HCEC 1CT (cell line): ENCODE data around the gene LSR.

ENCODE experiments used
- DNase-seq: peaks from one replicate; pipeline ENCODE4 v3.0.0-alpha.2; 2017

The LSR gene

GRCh38 chr19:35249146-35249847, 495 bp downstream of the LSR start:
- DNase-seq: no peak

DNA sequence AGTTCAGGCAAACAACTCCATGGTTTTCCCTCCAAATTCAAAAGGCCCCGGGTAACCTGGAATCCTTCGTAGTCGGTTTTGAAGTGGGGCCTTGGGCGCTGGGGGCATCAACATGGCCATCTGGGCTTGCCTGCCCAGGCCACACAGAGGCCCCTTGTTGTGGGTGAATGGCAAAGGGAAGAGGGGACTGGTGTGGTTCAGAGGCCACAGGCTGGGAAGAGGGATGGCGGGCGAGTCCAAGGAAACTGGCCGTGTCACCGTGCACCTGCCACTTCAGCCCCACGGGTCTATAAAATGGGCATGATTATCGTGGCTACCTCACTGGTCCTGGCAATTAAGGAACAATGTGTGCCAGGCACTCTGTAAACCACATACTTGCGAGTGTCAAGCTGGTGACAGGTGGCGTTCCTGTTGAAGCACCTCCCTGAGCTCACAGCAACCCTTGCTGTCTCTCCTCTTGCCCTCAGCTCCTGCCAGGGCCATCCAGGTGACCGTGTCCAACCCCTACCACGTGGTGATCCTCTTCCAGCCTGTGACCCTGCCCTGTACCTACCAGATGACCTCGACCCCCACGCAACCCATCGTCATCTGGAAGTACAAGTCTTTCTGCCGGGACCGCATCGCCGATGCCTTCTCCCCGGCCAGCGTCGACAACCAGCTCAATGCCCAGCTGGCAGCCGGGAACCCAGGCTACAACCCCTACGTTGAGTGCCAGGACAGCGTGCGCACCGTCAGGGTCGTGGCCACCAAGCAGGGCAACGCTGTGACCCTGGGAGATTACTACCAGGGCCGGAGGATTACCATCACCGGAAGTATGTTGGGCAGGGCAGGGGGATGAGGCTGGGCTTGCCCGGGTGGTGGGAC, 1.3 kb downstream of the LSR start:
- no peak for DNase-seq

DNA sequence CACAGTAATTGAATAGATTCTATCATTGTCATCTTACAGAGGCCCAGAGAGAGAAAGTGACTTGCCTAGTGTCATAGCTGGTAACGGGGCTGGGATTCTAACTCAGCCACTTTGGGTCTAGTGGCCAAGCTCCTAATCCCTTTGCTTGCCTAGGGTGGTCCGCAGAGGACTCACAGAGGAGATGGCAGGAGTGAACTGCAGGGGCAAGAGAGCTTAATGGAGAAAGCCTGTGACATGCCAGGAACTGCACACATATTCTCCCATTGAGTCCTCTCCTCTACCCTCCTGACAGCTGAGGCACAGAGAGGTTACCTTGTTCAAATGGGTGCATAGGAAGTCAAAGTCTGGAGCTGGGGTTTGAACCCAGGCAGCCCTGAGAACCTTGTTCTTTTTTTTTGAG, 2.7 kb downstream of the LSR start:
- DNase-seq: no peak

GRCh38 chr19:35253316-35254286, 4.8 kb downstream of the LSR start:
- DNase-seq: no peak

GRCh38 chr19:35254341-35255297, 5.8 kb downstream of the LSR start:
- no peak for DNase-seq

DNA sequence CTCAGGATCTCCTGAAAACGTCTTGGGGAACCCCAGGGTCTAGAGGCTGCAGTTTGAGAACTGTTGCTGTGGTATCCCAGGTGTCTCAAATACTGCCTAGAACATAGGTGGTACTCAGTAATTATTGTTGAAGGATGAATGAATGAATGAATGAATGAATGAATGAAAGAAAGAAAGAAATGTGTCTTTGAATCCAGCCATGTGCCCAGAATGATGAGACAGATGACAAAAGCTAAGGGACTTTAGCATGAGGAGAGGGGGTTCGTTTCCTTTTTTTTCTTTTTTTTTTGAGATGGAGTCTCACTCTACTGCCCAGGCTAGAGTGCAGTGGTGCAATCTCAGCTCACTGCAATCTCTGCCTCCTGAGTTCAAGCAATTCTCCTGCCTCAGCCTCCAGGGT, 7.8 kb downstream of the LSR start:
- no peak for DNase-seq

DNA sequence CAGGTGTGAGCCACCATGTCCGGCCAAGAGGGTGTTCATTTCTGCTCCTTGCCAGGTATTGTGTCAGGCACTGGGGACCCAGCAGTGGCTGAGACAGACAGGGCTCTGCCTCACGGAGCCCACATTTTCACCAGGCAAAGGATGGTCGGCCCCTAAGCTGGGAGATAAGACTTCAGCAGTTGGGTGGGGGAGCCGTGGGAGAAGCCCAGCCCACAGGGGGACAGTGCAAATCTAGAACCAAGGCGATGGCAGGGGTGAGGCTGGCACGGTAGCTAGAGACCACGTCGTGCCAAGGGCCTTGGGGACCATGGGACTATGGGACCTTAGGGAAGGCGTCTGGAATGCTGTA, 8.3 kb downstream of the LSR start:
- no peak for DNase-seq

- DNase-seq: no peak
Measured at GRCh38 chr19:35260694-35261304, 12.0 kb downstream of the LSR start.

GRCh38 chr19:35261356-35262100, 12.7 kb downstream of the LSR start:
- no peak for DNase-seq

- DNase-seq: no peak
Measured at GRCh38 chr19:35262101-35262761, 13.4 kb downstream of the LSR start.

- no peak for DNase-seq
Measured at GRCh38 chr19:35264268-35265125, 15.7 kb downstream of the LSR start.

DNA sequence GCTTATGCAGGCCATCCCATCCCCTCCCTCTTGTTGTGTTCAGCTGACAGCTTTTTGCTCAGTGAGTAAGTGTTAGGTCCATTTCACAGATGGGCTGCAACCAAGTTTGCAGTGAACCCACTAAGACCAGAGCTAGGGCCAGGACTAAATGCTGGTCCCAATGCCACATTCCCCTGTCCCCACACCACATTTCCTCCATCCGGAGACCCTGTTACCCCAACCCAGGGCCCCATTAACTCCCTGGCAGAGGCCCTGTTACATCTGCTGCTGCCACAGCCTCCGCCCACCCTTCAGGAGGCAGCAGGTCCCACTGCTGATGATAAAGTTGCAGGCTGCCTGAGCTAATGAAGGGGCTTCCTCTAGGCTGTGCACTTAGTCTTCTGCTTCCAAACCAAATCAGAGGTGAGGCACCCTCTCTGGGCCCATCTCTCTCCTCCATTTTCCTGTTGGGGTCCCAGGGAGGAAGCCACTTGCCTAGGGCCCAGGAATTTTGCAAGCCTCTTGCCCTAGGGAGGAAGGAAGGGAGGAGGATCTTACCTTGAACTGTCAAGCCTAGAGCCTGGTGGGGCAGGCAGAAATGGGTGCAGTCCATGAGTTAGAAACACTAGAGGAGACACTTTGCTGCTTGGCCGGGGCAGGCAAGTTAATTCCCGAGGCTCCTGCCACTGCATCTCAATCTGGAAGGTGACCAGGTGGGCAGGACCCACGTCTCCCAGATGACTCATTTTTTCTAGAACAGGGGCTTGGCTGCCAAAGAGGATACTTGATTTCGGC, 16.5 kb downstream of the LSR start:
- no peak for DNase-seq

DNA sequence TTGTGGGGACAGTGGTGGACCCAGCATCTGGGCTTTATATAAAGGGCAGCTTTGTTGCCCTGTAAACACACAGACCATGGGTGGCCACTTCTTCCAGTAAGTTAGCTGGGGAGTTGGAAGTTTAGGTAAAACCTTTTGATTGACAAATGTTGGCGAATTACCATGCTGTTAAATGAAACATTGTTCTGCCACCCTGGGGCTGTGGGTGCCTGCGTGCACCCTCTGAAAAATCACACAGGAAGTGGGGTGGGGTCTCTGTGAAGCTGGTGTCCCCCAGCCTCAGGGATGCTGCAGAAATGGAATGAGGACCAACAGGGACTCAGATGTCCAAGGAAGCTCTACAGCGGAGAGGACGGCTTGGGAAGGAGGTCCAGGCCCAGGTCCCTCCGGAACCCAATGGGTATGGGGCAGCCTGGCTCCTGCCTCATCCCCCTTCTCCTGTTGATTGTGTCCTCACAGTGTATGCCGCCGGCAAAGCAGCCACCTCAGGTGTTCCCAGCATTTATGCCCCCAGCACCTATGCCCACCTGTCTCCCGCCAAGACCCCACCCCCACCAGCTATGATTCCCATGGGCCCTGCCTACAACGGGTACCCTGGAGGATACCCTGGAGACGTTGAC, 17.2 kb downstream of the LSR start:
- DNase-seq: no peak

DNA sequence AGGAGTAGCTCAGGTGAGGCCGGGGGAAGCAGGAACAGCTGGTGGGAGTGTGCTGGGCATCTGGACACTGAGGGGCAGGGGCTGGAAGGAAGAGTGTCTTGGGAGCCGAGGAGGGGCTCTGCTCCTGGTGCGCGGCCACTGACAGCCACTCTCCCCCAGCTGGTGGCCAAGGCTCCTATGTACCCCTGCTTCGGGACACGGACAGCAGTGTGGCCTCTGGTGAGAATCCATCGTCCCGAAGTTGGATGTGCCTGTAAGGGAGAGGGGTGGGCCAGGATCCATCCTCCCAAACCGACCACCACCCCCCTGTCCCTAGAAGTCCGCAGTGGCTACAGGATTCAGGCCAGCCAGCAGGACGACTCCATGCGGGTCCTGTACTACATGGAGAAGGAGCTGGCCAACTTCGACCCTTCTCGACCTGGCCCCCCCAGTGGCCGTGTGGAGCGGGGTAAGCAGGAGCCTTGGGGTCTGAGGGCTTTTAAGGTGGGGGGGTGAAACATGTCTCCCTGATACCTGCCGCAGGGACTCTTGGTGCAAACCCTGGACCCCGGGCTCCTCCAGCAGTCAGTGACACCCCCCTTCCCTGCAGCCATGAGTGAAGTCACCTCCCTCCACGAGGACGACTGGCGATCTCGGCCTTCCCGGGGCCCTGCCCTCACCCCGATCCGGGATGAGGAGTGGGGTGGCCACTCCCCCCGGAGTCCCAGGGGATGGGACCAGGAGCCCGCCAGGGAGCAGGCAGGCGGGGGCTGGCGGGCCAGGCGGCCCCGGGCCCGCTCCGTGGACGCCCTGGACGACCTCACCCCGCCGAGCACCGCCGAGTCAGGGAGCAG, 17.9 kb downstream of the LSR start:
- no peak for DNase-seq

DNA sequence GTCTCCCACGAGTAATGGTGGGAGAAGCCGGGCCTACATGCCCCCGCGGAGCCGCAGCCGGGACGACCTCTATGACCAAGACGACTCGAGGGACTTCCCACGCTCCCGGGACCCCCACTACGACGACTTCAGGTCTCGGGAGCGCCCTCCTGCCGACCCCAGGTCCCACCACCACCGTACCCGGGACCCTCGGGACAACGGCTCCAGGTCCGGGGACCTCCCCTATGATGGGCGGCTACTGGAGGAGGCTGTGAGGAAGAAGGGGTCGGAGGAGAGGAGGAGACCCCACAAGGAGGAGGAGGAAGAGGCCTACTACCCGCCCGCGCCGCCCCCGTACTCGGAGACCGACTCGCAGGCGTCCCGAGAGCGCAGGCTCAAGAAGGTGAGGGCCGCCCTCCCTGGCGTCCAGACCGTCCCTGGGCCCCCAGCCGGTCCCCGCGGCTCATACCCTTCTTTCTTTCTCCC, 18.6 kb downstream of the LSR start:
- peak; percentile 30 for DNase-seq

GRCh38 chr19:35267818-35268535, 19.2 kb downstream of the LSR start:
- peak; percentile 70 for DNase-seq
